Measurements from ENCODE around the gene VANGL2. TPM values are rescaled to one million over a fixed set of nuclear protein-coding genes. Genes with fewer than 3 reads are reported as not detected.

The VANGL2 gene
- total RNA-seq, 4 donors from 2014 or later, result 1.2 to 5.8 (median 3.7) TPM

GRCh38 chr1:160460214-160460642 is 59.9 kb downstream of the VANGL2 start:
- DNase-seq (ENCODE audit: extremely low spot score), result no peak
- no peak overlapping the region for H3K27ac ChIP-seq (replicated peaks in 1 of 4)
- H3K4me3 ChIP-seq, result no peak overlapping the region
- no peaks in the 10 kb centered on the region for H3K9me3 ChIP-seq
- H3K27me3 ChIP-seq, result no peaks in the 10 kb centered on the region
- intact Hi-C loops (cut with DNase I), result no loop called here
- H3K36me3 ChIP-seq, result no peaks in the 10 kb centered on the region
- TF ChIP-seq EP300 (IDR thresholded peaks at IDR 0.05), result no peak
- no peak for TF ChIP-seq POLR2A (IDR thresholded peaks at IDR 0.05; ENCODE audit: low read depth)
- H3K4me1 ChIP-seq, result no peaks in the 10 kb centered on the region
- WGBS, result 70% methylated on average over 5 of the region's 5 CpGs

- no peak overlapping the region for H3K27ac ChIP-seq (replicated peaks in 1 of 4)
- intact Hi-C loops (cut with DNase I), result no loop called here
- no peak for DNase-seq (ENCODE audit: extremely low spot score)
- no peaks in the 10 kb centered on the region for H3K9me3 ChIP-seq
- 74% methylated on average over 4 of the region's 4 CpGs for WGBS
- H3K27me3 ChIP-seq, result no peaks in the 10 kb centered on the region
- no peaks in the 10 kb centered on the region for H3K4me1 ChIP-seq
- no peak for TF ChIP-seq CTCF (IDR thresholded peaks at IDR 0.05)
- no peak for TF ChIP-seq POLR2A (IDR thresholded peaks at IDR 0.05; ENCODE audit: low read depth)
- TF ChIP-seq EP300 (IDR thresholded peaks at IDR 0.05), result no peak
- TF ChIP-seq POLR2AphosphoS5 (IDR thresholded peaks at IDR 0.05), result no peak
- no peaks in the 10 kb centered on the region for H3K36me3 ChIP-seq
- H3K4me3 ChIP-seq, result no peak overlapping the region
Observed at GRCh38 chr1:160460683-160461287, 60.4 kb downstream of the VANGL2 start.

GRCh38 chr1:160465123-160465522 is 64.8 kb downstream of the VANGL2 start:
- H3K4me3 ChIP-seq, result no peak overlapping the region
- no peaks in the 10 kb centered on the region for H3K27me3 ChIP-seq
- no peaks in the 10 kb centered on the region for H3K9me3 ChIP-seq
- no peak overlapping the region for H3K27ac ChIP-seq (replicated peaks in 1 of 4)
- no peak for DNase-seq (ENCODE audit: extremely low spot score)
- H3K4me1 ChIP-seq, result no peaks in the 10 kb centered on the region
- intact Hi-C loops (cut with DNase I), result no loop called here
- TF ChIP-seq POLR2A (IDR thresholded peaks at IDR 0.05; ENCODE audit: low read depth) (no peak), CTCF (IDR thresholded peaks at IDR 0.05) (no peak), POLR2AphosphoS5 (IDR thresholded peaks at IDR 0.05) (no peak), EP300 (IDR thresholded peaks at IDR 0.05) (no peak)
- H3K36me3 ChIP-seq, result no peaks in the 10 kb centered on the region
- 91% methylated on average over 6 of the region's 6 CpGs for WGBS

GRCh38 chr1:160466961-160467360 is 66.6 kb downstream of the VANGL2 start:
- intact Hi-C loops (cut with DNase I), result no loop called here
- H3K9me3 ChIP-seq, result no peaks in the 10 kb centered on the region
- no peaks in the 10 kb centered on the region for H3K4me1 ChIP-seq
- no peaks in the 10 kb centered on the region for H3K27me3 ChIP-seq
- no peak for TF ChIP-seq EP300 (IDR thresholded peaks at IDR 0.05)
- no peak for TF ChIP-seq POLR2AphosphoS5 (IDR thresholded peaks at IDR 0.05)
- TF ChIP-seq CTCF (IDR thresholded peaks at IDR 0.05), result no peak
- no peak for TF ChIP-seq POLR2A (IDR thresholded peaks at IDR 0.05; ENCODE audit: low read depth)
- no peak overlapping the region for H3K27ac ChIP-seq (replicated peaks in 1 of 4)
- DNase-seq (ENCODE audit: extremely low spot score), result no peak
- H3K36me3 ChIP-seq, result no peaks in the 10 kb centered on the region
- no peak overlapping the region for H3K4me3 ChIP-seq
- 79% methylated on average over 2 of the region's 2 CpGs for WGBS

- TF ChIP-seq POLR2A (IDR thresholded peaks at IDR 0.05; ENCODE audit: low read depth) (no peak), EP300 (IDR thresholded peaks at IDR 0.05) (no peak), POLR2AphosphoS5 (IDR thresholded peaks at IDR 0.05) (no peak)
- Histone ChIP-seq H3K4me1 (no peaks in the 10 kb centered on the region), H3K9me3 (no peaks in the 10 kb centered on the region), H3K36me3 (no peaks in the 10 kb centered on the region), H3K27me3 (no peaks in the 10 kb centered on the region), H3K27ac (replicated peaks in 1 of 4) (no peak overlapping the region), H3K4me3 (no peak overlapping the region)
- DNase-seq (ENCODE audit: extremely low spot score), result no peak
- intact Hi-C loops (cut with DNase I), result no loop called here
Observed at GRCh38 chr1:160467576-160467975, 67.2 kb downstream of the VANGL2 start.

- no peaks in the 10 kb centered on the region for H3K4me1 ChIP-seq
- no peak for DNase-seq (ENCODE audit: extremely low spot score)
- no peak overlapping the region for H3K27ac ChIP-seq (replicated peaks in 1 of 4)
- intact Hi-C loops (cut with DNase I), result no loop called here
- H3K27me3 ChIP-seq, result no peaks in the 10 kb centered on the region
- no peak for TF ChIP-seq POLR2AphosphoS5 (IDR thresholded peaks at IDR 0.05)
- TF ChIP-seq EP300 (IDR thresholded peaks at IDR 0.05), result no peak
- TF ChIP-seq POLR2A (IDR thresholded peaks at IDR 0.05; ENCODE audit: low read depth), result no peak
- TF ChIP-seq CTCF (IDR thresholded peaks at IDR 0.05), result no peak
- no peak overlapping the region for H3K4me3 ChIP-seq
- no peaks in the 10 kb centered on the region for H3K9me3 ChIP-seq
- no peaks in the 10 kb centered on the region for H3K36me3 ChIP-seq
- 89% methylated on average over 1 of the region's 1 CpG for WGBS
Observed at GRCh38 chr1:160471253-160471652, 70.9 kb downstream of the VANGL2 start.
